ENCODE measurements around the gene SNX18. TPM values are rescaled to one million over a fixed set of nuclear protein-coding genes. Genes with fewer than 3 reads are reported as not detected.
"Not testable (repeated sequence)": the region's sequence is repeated elsewhere in the genome, so short reads cannot be mapped to it uniquely, and the experiment has no call there.

The SNX18 gene
- polyA plus RNA-seq, 1 experiment: 47.0 TPM

DNA sequence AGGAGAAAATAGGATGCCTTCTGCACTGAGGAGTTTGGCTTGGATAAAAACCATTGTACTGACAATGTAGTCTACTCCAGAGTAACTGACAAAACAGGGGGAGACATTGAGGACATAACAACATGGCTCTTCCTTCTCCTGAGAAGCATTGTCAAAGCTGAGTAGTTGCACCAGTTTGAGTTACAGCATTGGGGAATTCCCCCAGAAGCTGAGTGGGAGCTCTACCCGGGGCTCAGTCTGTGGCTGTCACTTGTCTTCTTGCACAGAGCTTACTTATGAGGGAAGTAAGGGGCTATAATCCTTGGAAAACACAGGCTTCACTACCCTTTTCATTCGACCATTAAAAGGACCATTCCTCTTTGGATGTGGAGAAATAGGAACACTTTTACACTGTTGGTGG lies 40.9 kb upstream of the SNX18 start:
- no peak for DNase-seq (ENCODE audit: low read depth)
- Histone ChIP-seq H3K36me3 (ENCODE audit: control insufficient read depth, insufficient read depth, low read length) (no peaks in the 10 kb centered on the region), H3K27me3 (ENCODE audit: control insufficient read depth, insufficient read depth, low read length) (no peaks in the 10 kb centered on the region), H3K4me3 (ENCODE audit: low read depth, low read length) (no peak overlapping the region)
- POLR2A ChIA-PET: no interaction called here
- TF ChIP-seq CTCF (IDR thresholded peaks at IDR 0.05; ENCODE audit: insufficient read depth, low read depth, low read length): no peak
- CTCF ChIA-PET: no interaction called here

GRCh38 chr5:54477941-54478478 lies 39.5 kb upstream of the SNX18 start:
- DNase-seq (ENCODE audit: low read depth): no peak
- Histone ChIP-seq H3K4me3 (ENCODE audit: low read depth, low read length) (no peak overlapping the region), H3K36me3 (ENCODE audit: control insufficient read depth, insufficient read depth, low read length) (no peaks in the 10 kb centered on the region), H3K27me3 (ENCODE audit: control insufficient read depth, insufficient read depth, low read length) (no peaks in the 10 kb centered on the region)
- no peak for TF ChIP-seq CTCF (IDR thresholded peaks at IDR 0.05; ENCODE audit: insufficient read depth, low read depth, low read length)
- ChIA-PET CTCF (no interaction called here), POLR2A (no interaction called here)

DNA sequence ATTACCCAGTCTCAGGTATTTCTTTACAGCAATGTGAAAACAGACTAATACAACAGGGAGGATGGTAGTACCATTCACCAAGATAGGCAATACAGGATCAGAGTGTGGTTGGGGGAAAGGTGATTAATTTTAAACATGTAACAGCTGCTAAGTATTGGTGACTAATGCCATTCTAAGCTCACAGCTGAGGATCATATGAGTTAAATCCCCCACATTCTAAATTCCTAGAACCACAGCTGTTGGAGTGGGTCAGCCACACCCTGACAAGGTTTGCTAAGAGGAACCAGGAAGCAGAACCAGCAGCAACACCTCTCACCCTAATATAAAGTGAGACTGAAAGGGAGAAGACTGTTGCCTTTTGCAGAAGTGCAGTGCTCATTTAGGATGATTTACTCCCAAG lies 37.3 kb upstream of the SNX18 start:
- H3K36me3 ChIP-seq (ENCODE audit: control insufficient read depth, insufficient read depth, low read length): no peaks in the 10 kb centered on the region

DNA sequence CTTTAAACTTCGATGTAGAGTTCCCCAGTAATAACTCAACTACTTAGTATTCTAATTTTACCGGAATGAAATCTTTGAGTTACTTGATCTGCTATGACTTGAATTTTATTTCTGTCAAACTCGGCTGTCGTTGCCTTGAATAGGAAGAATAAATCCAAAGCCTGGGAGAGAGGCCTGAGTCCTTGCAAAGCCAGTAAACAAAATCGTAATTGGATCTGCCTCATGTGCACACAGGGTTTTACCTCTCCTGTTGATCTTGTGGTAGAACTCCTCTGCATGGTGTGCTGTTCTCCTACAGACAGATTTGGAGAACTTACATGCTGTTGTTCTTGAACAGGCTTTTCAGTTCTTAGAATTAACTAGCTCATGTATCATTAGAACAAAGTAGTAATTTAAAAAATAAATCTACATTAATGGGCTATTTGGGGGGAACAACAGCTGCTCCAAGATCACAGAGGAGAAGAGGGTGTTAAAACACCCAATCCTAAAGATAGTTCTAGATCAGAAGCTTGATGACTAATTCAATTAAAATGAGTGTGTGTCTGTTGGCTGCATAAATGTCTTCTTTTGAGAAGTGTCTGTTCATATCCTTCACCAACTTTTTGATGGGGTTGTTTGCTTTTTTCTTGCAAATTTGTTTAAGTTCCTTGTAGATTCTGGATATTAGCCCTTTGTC lies 33.2 kb upstream of the SNX18 start:
- Histone ChIP-seq H3K4me3 (ENCODE audit: low read depth, low read length) (no peak overlapping the region), H3K27me3 (ENCODE audit: control insufficient read depth, insufficient read depth, low read length) (no peaks in the 10 kb centered on the region), H3K36me3 (ENCODE audit: control insufficient read depth, insufficient read depth, low read length) (no peaks in the 10 kb centered on the region)
- CTCF ChIA-PET: interaction anchor here (1.2 kb wide), 1 partner anchor 241 kb away, joined by 5 read pairs; no protein-coding TSS in a partner anchor
- POLR2A ChIA-PET: no interaction called here
- DNase-seq (ENCODE audit: low read depth): no peak
- TF ChIP-seq CTCF (IDR thresholded peaks at IDR 0.05; ENCODE audit: insufficient read depth, low read depth, low read length): no peak

More for the DNA sequence above, 37.3 kb upstream of the SNX18 start:
- no peaks in the 10 kb centered on the region for H3K27me3 ChIP-seq (ENCODE audit: control insufficient read depth, insufficient read depth, low read length)
- H3K4me3 ChIP-seq (ENCODE audit: low read depth, low read length): no peak overlapping the region
- TF ChIP-seq CTCF (IDR thresholded peaks at IDR 0.05; ENCODE audit: insufficient read depth, low read depth, low read length): no peak
- no peak for DNase-seq (ENCODE audit: low read depth)
- ChIA-PET CTCF (interaction anchor here (0.6 to 3.6 kb wide), 5 partner anchors 9 to 37 kb away, joined by 3 to 28 read pairs (median 6); no protein-coding TSS in a partner anchor), POLR2A (no interaction called here)

GRCh38 chr5:54485659-54486058 lies 31.9 kb upstream of the SNX18 start:
- POLR2A ChIA-PET; CTCF ChIA-PET; DNase-seq (ENCODE audit: low read depth); H3K27me3 ChIP-seq (ENCODE audit: control insufficient read depth, insufficient read depth, low read length); H3K36me3 ChIP-seq (ENCODE audit: control insufficient read depth, insufficient read depth, low read length); H3K4me3 ChIP-seq (ENCODE audit: low read depth, low read length): not testable (repeated sequence)

DNA sequence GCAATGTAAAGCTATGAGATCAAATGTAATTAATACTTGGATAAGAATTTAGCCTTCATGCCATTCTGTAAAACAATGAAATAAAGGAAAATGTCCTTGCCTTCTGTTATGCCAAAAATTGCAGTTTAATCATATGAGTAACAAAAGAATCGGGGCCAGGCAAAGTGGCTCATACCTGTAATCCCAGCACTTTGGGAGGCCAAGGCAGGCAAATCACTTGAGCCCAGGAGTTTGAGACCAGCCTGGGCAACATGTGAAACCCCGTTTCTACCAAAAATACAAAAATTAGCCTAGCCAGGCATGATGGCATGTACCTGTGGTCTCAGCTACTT lies 27.9 kb upstream of the SNX18 start:
- ChIA-PET POLR2A (interaction anchor here (0.7 kb wide), 1 partner anchor 159 kb away, joined by 3 read pairs; no protein-coding TSS in a partner anchor), CTCF (interaction anchor here (0.8 to 7.1 kb wide), 43 partner anchors 9 to 406 kb away, joined by 3 to 69 read pairs (median 6); partner anchors contain the start of genes ARL15 and HSPB3)
- H3K4me3 ChIP-seq (ENCODE audit: low read depth, low read length); H3K27me3 ChIP-seq (ENCODE audit: control insufficient read depth, insufficient read depth, low read length); DNase-seq (ENCODE audit: low read depth); H3K36me3 ChIP-seq (ENCODE audit: control insufficient read depth, insufficient read depth, low read length): not testable (repeated sequence)
